Uterus (tissue), 4 donors: ENCODE results near the gene VWA8. TPM values are rescaled to one million over a fixed set of nuclear protein-coding genes. Genes with fewer than 3 reads are reported as not detected.
A peak's percentile ranks its signal among the peaks of the same experiment; 100 is the strongest.

Experiments
- DNase-seq, 2 donors: peaks; one replicate each; pipeline ENCODE4 v3.0.0-alpha.2; 2019 to 2020
- H3K27ac ChIP-seq, 2 donors: fragments of 200-600 bp; sonication (generic); 1 replicate in 1 of 2; 2 replicates in 1 of 2; pipeline ENCODE4 v1.5.1; 2016 to 2018
- H3K27me3 ChIP-seq, 2 donors: fragments of 200-600 bp; sonication (generic); one replicate each; pipeline ENCODE4 v1.5.1; 2018 to 2019; ENCODE audit warnings: control low read depth in 1 of 2
- H3K36me3 ChIP-seq, 2 donors: fragments of 200-600 bp; sonication (generic); one replicate each; pipeline ENCODE4 v1.5.1; 2019; ENCODE audit warnings: control low read depth in 1 of 2
- H3K4me1 ChIP-seq, 2 donors: fragments of 200-600 bp; sonication (generic); one replicate each; pipeline ENCODE4 v1.5.1; 2018 to 2019; ENCODE audit warnings: control low read depth in 1 of 2
- H3K4me3 ChIP-seq, 2 donors: fragments of 200-600 bp; sonication (generic); 1 replicate in 1 of 2; 2 replicates in 1 of 2; pipeline ENCODE4 v1.5.1; 2018 to 2019; ENCODE audit warnings: mild to moderate bottlenecking in 1 of 2
- H3K9me3 ChIP-seq, 2 donors: fragments of 200-600 bp; sonication (generic); one replicate each; pipeline ENCODE4 v1.5.1; 2019; ENCODE audit warnings: control low read depth in 1 of 2
- POLR2A ChIP-seq, 2 donors: fragments of 450-650 bp; IDR thresholded peaks; one replicate each; pipeline ENCODE4 v1.6.1; 2016; ENCODE audit warnings: antibody characterized with exemption in 2 of 2, mild to moderate bottlenecking in 1 of 2, moderate library complexity in 1 of 2
- intact Hi-C: fragments of 100-400 bp; cut with DNase I; formaldehyde crosslinking; loops from one replicate; pipeline ENCODE4 v1.15.1; 2023; ENCODE audit warnings: low total_unique reads
- total RNA-seq, 4 donors: library from RNA; depleted of rRNA in 3 of 4; stranded (reverse); fragments of >200 nt in 3 of 4; gene quantifications; one replicate each; pipeline versions ENCODE4 v1.1.0 to v1.2.4, GENCODE V29; 2014 to 2023
- TF ChIP-seq, protein P1 (sequence below), 4 experiments: fragments of 200-600 bp in 2 of 4; fragments of 450-650 bp in 2 of 4; sonication (generic) in 2 of 4; IDR thresholded peaks; one replicate each; pipeline ENCODE4 v1.5.1; 2016 to 2019; ENCODE audit warnings: antibody characterized with exemption in 4 of 4, mild to moderate bottlenecking in 2 of 4, moderate library complexity in 1 of 4
- donor health status: DM: yes; HTN: yes; CAD: no.

The VWA8 gene
- total RNA-seq, 4 donors from 2014 or later = 25.6 to 59.7 (median 37.5) TPM

DNA sequence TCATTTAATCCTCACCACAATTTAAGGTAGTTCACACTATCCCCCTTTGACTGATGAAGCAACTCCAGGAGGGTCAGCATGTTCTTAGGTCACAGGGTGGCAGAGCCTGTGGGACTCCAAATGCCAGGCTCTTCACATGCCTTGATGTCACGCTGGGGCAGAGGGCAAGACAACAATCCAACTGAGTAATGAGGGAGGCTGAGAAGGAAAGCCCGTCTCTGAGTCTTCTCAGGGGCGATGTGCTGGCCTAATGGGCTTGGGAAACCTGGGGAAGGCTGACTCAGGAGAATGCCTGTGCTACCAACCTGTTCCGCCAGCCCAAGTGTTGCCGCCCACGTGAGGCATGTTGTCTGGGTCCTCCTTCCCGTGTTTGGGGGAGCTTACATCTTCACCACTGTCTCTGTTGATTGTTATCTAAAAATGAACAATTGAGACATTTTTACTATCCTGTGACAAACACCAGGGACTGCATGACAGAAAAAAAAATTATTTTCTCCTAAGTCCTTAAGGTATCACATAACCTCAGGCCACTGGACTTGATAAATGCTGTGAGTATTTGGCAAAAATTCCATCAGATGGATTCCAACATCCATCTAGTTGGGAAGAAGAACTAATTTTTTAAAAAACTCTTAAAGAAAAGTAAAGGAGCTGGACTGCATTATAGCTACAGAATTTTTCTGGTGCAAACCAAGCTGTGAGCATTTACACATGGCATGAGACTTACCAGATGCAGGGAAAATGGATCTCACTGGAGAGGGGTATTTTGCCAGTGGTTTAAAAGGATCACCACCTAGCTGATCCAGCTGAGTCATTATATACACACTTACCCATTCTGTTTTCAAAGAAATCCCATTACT is 346.0 kb downstream of the VWA8 start:
- Histone ChIP-seq H3K4me3 (no peak overlapping the region), H3K4me1 (peaks cover 9 to 17% of the 10 kb centered on the region in 2 donors), H3K9me3 (no peaks in the 10 kb centered on the region), H3K36me3 (no peaks in the 10 kb centered on the region), H3K27me3 (no peaks in the 10 kb centered on the region), H3K27ac (peak overlapping the region; percentile 78 to 80)
- DNase-seq = peak; percentile 41 to 57
- intact Hi-C loops = no loop called here
- TF ChIP-seq POLR2A (IDR thresholded peaks at IDR 0.05) = no peak
- TF ChIP-seq, protein P1, sequence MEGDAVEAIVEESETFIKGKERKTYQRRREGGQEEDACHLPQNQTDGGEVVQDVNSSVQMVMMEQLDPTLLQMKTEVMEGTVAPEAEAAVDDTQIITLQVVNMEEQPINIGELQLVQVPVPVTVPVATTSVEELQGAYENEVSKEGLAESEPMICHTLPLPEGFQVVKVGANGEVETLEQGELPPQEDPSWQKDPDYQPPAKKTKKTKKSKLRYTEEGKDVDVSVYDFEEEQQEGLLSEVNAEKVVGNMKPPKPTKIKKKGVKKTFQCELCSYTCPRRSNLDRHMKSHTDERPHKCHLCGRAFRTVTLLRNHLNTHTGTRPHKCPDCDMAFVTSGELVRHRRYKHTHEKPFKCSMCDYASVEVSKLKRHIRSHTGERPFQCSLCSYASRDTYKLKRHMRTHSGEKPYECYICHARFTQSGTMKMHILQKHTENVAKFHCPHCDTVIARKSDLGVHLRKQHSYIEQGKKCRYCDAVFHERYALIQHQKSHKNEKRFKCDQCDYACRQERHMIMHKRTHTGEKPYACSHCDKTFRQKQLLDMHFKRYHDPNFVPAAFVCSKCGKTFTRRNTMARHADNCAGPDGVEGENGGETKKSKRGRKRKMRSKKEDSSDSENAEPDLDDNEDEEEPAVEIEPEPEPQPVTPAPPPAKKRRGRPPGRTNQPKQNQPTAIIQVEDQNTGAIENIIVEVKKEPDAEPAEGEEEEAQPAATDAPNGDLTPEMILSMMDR (IDR thresholded peaks at IDR 0.05) = no peak

DNA sequence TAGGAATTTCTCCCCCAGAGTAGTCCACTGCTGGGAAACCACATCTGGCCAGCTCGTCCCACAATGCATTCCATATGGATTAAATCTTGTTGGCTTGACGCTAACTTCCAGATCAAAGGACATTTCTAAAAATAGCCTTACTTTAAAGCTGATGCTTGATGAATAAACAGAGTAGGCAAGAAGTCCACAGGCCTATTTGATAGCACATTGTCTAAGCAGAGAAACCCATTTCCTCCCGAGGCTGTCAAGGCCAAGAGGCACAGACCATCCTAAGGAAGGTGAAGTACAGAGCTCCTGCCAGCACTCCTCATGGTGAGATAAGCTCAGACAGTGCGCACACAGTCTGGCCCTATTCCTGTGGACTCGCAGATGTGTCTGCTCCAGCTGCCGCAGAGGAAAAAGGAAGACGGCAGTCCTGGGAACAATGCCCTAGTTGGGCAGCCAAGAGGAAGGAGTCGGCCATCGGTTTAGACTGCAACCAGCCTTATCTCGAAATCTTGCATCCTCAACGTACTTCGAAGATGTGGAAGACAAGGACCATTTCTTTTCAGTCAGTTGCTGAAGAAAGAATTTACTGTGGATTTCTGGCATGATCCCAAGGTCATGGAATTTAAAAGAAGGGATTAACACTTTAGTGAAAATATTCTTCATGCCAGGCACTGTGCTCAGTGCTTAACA is 346.8 kb downstream of the VWA8 start:
- Histone ChIP-seq H3K9me3 (no peaks in the 10 kb centered on the region), H3K27me3 (no peaks in the 10 kb centered on the region), H3K36me3 (no peaks in the 10 kb centered on the region), H3K4me3 (no peak overlapping the region), H3K4me1 (peaks cover 9 to 17% of the 10 kb centered on the region in 2 donors), H3K27ac (peak overlapping the region; percentile 78 to 80)
- peak; percentile 68 to 74 for DNase-seq
- TF ChIP-seq, protein P1 (IDR thresholded peaks at IDR 0.05) = no peak
- no peak for TF ChIP-seq POLR2A (IDR thresholded peaks at IDR 0.05)
- intact Hi-C loops = no loop called here

DNA sequence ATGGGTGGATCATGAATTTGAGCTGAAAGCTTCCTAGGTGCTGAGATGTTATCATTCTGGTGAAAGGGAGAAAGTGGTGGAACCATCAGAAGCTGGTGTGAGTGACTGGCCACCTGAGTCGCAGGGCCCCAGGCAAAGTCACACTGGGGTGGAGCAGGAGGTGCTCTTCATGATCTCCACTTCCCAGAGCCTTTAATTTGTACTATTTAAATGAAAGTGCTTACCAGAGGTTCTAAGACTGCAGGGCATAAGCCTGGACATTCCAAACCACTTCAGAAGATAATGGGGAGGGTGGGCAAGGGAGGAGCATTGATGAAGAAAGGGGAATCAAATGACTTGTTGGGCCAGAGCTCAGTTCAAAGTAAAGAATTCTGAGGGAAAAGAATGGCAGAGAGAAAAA is 347.4 kb downstream of the VWA8 start:
- intact Hi-C loops = no loop called here
- H3K4me1 ChIP-seq = peaks cover 9 to 17% of the 10 kb centered on the region in 2 donors
- H3K36me3 ChIP-seq = no peaks in the 10 kb centered on the region
- peak overlapping the region; percentile 78 to 80 for H3K27ac ChIP-seq
- H3K9me3 ChIP-seq = no peaks in the 10 kb centered on the region
- TF ChIP-seq, protein P1 (IDR thresholded peaks at IDR 0.05) = no peak
- TF ChIP-seq POLR2A (IDR thresholded peaks at IDR 0.05) = no peak
- no peak overlapping the region for H3K4me3 ChIP-seq
- H3K27me3 ChIP-seq = no peaks in the 10 kb centered on the region
- no peak for DNase-seq

DNA sequence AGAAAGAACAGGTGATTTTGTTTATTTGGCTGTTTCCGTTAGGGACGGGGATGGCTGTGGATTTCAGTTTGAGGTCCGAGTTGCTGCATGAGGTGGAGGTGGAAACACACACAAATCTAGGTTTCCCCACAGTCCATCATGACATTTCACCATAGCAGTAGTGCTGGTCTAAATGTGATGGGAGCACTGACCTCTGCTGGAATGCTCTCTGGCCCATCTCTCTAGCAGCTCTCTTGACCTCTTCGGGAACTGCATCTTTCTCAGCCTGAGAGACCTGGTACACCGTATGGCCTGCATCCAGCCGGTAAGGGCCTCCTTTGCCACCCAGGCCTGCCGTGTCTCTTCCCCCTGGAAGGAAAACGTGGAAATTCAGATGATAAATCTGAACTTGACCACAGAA is 349.5 kb downstream of the VWA8 start:
- peak overlapping the region in 1 of 2 donors; percentile 62 for H3K27ac ChIP-seq
- H3K36me3 ChIP-seq = no peaks in the 10 kb centered on the region
- H3K27me3 ChIP-seq = no peaks in the 10 kb centered on the region
- no peak for TF ChIP-seq POLR2A (IDR thresholded peaks at IDR 0.05)
- TF ChIP-seq, protein P1 (IDR thresholded peaks at IDR 0.05) = no peak
- intact Hi-C loops = no loop called here
- H3K4me1 ChIP-seq = peaks cover 7 to 17% of the 10 kb centered on the region in 2 donors
- H3K9me3 ChIP-seq = no peaks in the 10 kb centered on the region
- no peak for DNase-seq
- no peak overlapping the region for H3K4me3 ChIP-seq

DNA sequence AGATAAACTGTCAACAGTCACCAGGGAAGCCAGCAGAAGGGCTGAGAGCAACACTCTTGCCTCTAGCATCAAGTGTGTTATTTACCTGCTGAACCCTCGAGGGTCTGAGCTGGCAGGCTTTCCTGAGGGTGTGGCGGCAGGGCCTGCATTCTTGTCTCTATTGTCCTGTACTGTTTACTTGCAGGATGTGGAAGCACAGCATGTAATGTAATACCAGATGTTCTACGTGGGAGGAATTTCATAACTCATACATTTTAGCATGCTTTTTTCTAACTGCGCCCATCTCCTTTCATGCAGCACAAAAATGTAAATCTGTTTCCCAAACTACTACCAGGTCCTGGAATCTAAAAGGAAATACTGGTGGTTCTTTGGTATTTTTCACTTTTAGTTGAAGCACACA is 350.5 kb downstream of the VWA8 start:
- DNase-seq = peak in 1 of 2 donors; percentile 32
- no peaks in the 10 kb centered on the region for H3K27me3 ChIP-seq
- no peaks in the 10 kb centered on the region for H3K9me3 ChIP-seq
- TF ChIP-seq, protein P1 (IDR thresholded peaks at IDR 0.05) = no peak
- TF ChIP-seq POLR2A (IDR thresholded peaks at IDR 0.05) = no peak
- H3K36me3 ChIP-seq = no peaks in the 10 kb centered on the region
- H3K4me3 ChIP-seq = no peak overlapping the region
- peaks cover 5 to 12% of the 10 kb centered on the region in 2 donors for H3K4me1 ChIP-seq
- peak overlapping the region; percentile 48 to 62 for H3K27ac ChIP-seq
- intact Hi-C loops = no loop called here
